Caco-2 (cell line): ENCODE data around the gene TAS2R60. TPM values are rescaled to one million over a fixed set of nuclear protein-coding genes. Genes with fewer than 3 reads are reported as not detected.

Source experiments
- BruUV-seq: library from RNA; stranded (reverse); fragments of 400-500 nt; replicated peaks from 2 replicates; lab custom pipeline; 2021; lab: Mats Ljungman, UMichigan
- CTCF ChIA-PET: fragments of 300-600 bp; sonication (Branson Sonifier 250); formaldehyde crosslinking; loops from one replicate; lab custom pipeline; 2022; ENCODE audit warnings: antibody characterized with exemption; lab: Charles Lee
- POLR2A ChIA-PET: fragments of 300-600 bp; sonication (Branson Sonifier 250); formaldehyde crosslinking; loops from one replicate; lab custom pipeline; 2022; ENCODE audit warnings: antibody characterized with exemption; lab: Charles Lee
- DNase-seq, 2 experiments: peaks; one replicate each; pipeline versions ENCODE4 v3.0.0 to v3.0.0-alpha.2; 2020 to 2022
- H3K27me3 ChIP-seq: replicated peaks from 2 replicates; pipeline ENCODE4 v1.6.0; 2011; ENCODE audit warnings: low read length; ENCODE audit not compliant: control insufficient read depth, insufficient read depth
- H3K36me3 ChIP-seq: 2 replicates; pipeline ENCODE4 v1.5.1; 2011; ENCODE audit warnings: low read length; ENCODE audit not compliant: control insufficient read depth, insufficient read depth
- H3K4me1 ChIP-seq: fragments of 250-450 bp; sonication (Bioruptor Pico); 2 replicates; pipeline ENCODE4 v1.5.1; 2020; ENCODE audit warnings: mild to moderate bottlenecking
- H3K4me3 ChIP-seq: 2 replicates; pipeline ENCODE4 v1.5.1; 2011; ENCODE audit warnings: low read depth, mild to moderate bottlenecking, control low read depth, low read length
- H3K9me3 ChIP-seq: fragments of 250-450 bp; sonication (Bioruptor Pico); 2 replicates; pipeline ENCODE4 v1.5.1; 2020; ENCODE audit warnings: mild to moderate bottlenecking, moderate library complexity
- H3K27ac Mint-ChIP-seq: one replicate; pipeline ENCODE4 v1.8.0; 2022; ENCODE audit warnings: mixed read lengths; ENCODE audit not compliant: unreplicated experiment
- H3K27me3 Mint-ChIP-seq: one replicate; pipeline ENCODE4 v1.8.0; 2022; ENCODE audit warnings: mixed read lengths; ENCODE audit not compliant: insufficient read depth, unreplicated experiment
- H3K36me3 Mint-ChIP-seq: one replicate; pipeline ENCODE4 v1.8.0; 2022; ENCODE audit warnings: mild to moderate bottlenecking, mixed read lengths; ENCODE audit not compliant: insufficient read depth, unreplicated experiment
- H3K4me1 Mint-ChIP-seq: one replicate; pipeline ENCODE4 v1.8.0; 2022; ENCODE audit warnings: low read depth, mixed read lengths; ENCODE audit not compliant: unreplicated experiment
- H3K4me3 Mint-ChIP-seq: one replicate; pipeline ENCODE4 v1.8.0; 2022; ENCODE audit warnings: mild to moderate bottlenecking, moderate library complexity, mixed read lengths; ENCODE audit not compliant: unreplicated experiment
- H3K9me3 Mint-ChIP-seq: one replicate; pipeline ENCODE4 v1.8.0; 2022; ENCODE audit warnings: mixed read lengths; ENCODE audit not compliant: unreplicated experiment
- CTCF ChIP-seq, 2 experiments: fragments of 200-600 bp in 1 of 2; IDR thresholded peaks; 1 replicate in 1 of 2; 2 replicates in 1 of 2; pipeline versions ENCODE4 v1.5.1 to v1.8.0; 2011 to 2022; ENCODE audit warnings: antibody characterized with exemption in 1 of 2, control low read depth in 1 of 2, inconsistent platforms in 1 of 2, low read depth in 1 of 2, low read length in 1 of 2, mild to moderate bottlenecking in 1 of 2, moderate library complexity in 1 of 2; ENCODE audit not compliant: insufficient read depth in 1 of 2, severe bottlenecking in 1 of 2, unreplicated experiment in 1 of 2
- intact Hi-C: fragments of 100-400 bp; cut with micrococcal nuclease; formaldehyde crosslinking; loops from one replicate; pipeline ENCODE4 v1.10.0; 2022; ENCODE audit not compliant: unreplicated experiment
- total RNA-seq: library from RNA; stranded (reverse); gene quantifications from 2 replicates; pipeline ENCODE4 v1.2.3, GENCODE V29; 2022

The TAS2R60 gene
- total RNA-seq, 1 experiment from 2014 or later, result not detected

DNA sequence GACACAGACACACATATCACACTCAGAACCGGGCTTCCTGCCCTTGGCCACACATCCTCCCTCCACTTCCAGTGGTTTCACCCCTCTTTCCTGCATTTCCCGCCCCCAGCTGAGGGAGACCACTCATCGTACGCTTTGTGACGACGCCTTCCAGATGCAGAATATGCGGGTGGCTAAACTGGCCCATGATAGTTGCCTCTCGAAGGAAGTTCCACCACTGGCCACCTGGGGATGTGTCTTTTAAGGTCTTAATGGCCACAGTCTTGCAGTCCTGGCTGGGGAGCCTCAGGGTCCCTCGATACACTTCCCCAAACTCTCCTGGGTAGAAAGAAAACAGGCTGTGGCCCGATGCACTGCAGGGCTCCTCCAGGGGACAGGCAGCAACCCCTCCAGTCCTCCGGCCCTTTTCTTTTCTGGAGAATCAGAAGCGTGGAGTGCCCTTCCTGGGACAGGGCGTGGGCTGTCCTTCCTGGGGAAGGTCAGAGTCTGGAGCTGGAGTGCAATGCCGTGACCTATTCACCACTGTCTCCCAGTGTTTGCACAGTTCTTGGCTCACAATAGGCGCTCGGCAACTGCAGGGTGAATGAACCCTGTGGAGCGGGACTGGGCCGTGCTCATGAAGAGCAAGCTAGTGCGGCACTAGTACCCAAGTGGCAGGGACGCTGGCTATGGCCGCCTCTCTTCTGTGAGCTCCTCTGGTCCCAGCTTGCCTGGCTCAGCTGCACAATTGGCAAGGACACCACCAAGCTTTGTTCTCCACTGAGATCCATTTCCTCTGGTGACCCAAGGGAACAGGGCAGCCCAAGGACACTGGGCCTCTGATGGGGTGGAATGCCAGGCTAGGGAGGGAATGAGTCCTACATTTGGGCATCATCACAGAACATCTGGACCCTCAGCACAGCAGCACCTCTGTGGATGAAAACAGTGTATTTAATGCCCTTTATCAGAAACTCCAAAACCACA is 47.8 kb upstream of the TAS2R60 start:
- no peaks in the 10 kb centered on the region for H3K27me3 ChIP-seq
- Mint-ChIP-seq H3K9me3 (no peaks in the 10 kb centered on the region), H3K27me3 (no peaks in the 10 kb centered on the region), H3K36me3 (peaks cover 64% of the 10 kb centered on the region), H3K4me3 (no peak overlapping the region), H3K4me1 (peaks cover 17% of the 10 kb centered on the region), H3K27ac (no peak overlapping the region)
- no peak for DNase-seq
- intact Hi-C loops, result no loop called here
- TF ChIP-seq CTCF (IDR thresholded peaks at IDR 0.05; ENCODE audit: insufficient read depth in 1 of 2, low read depth in 1 of 2, low read length in 1 of 2, severe bottlenecking in 1 of 2, unreplicated experiment in 1 of 2), result no peak
- CTCF ChIA-PET, result interaction anchor here (1.2 kb wide), 1 partner anchor 15 kb away, joined by 3 read pairs; no protein-coding TSS in a partner anchor
- POLR2A ChIA-PET, result interaction anchor here (1.3 kb wide), 1 partner anchor 13 kb away, joined by 3 read pairs; the partner anchor contains the start of gene EPHA1
- peaks cover 20% of the 10 kb centered on the region; the same call in 1 of the 2 replicates for H3K4me1 ChIP-seq
- BruUV-seq, result no TSS peak
- no peak overlapping the region for H3K4me3 ChIP-seq
- H3K36me3 ChIP-seq, result peaks cover 5% of the 10 kb centered on the region
- H3K9me3 ChIP-seq, result no peaks in the 10 kb centered on the region

DNA sequence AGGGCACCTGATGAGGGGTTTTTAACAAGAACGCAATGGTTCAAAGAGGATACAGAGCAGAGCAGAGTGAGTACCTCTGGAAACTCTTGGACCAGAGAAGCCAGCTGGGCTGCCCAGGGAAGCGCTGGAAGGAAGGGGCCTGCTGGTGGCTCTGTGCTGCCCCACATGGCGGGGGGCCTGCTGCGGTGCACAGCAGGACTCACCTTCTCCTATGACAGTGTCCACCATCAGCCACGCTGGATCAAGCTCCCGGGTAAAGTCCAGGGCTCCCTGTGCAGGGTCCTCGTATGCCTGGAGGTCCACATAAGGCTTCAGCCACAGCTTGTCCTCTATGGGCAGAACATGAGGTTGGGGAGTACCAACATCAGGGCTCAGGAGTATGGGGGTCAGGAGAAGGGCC is 47.1 kb upstream of the TAS2R60 start:
- CTCF ChIA-PET, result interaction anchor here (0.7 to 1.2 kb wide), 2 partner anchors 11 to 16 kb away, joined by 3 read pairs; no protein-coding TSS in a partner anchor
- Histone ChIP-seq H3K27me3 (no peaks in the 10 kb centered on the region), H3K4me3 (no peak overlapping the region), H3K36me3 (peaks cover 5% of the 10 kb centered on the region), H3K4me1 (peaks cover 20% of the 10 kb centered on the region; the same call in 1 of the 2 replicates), H3K9me3 (no peaks in the 10 kb centered on the region)
- POLR2A ChIA-PET, result interaction anchor here (1.3 kb wide), 1 partner anchor 12 kb away, joined by 3 read pairs; the partner anchor contains the start of gene EPHA1
- intact Hi-C loops, result no loop called here
- no TSS peak for BruUV-seq
- DNase-seq, result no peak
- H3K27ac Mint-ChIP-seq, result peak overlapping the region; percentile 38
- H3K9me3 Mint-ChIP-seq, result no peaks in the 10 kb centered on the region
- H3K27me3 Mint-ChIP-seq, result no peaks in the 10 kb centered on the region
- H3K4me3 Mint-ChIP-seq, result no peak overlapping the region
- peaks cover 61% of the 10 kb centered on the region for H3K36me3 Mint-ChIP-seq
- TF ChIP-seq CTCF (IDR thresholded peaks at IDR 0.05; ENCODE audit: insufficient read depth in 1 of 2, low read depth in 1 of 2, low read length in 1 of 2, severe bottlenecking in 1 of 2, unreplicated experiment in 1 of 2), result no peak
- H3K4me1 Mint-ChIP-seq, result peaks cover 17% of the 10 kb centered on the region
